Peyer's patch (tissue), 4 donors: ENCODE data around the gene PARVB.

Experiments used
- CTCF ChIP-seq, 6 experiments: fragments of 450-650 bp in 4 of 6; fragments of 200-600 bp in 2 of 6; sonication (generic) in 1 of 6; IDR thresholded peaks; one replicate each; pipeline ENCODE4 v1.5.1; 2017 to 2019; ENCODE audit warnings: antibody characterized with exemption in 6 of 6, mild to moderate bottlenecking in 3 of 6, moderate library complexity in 1 of 6
- POLR2A ChIP-seq, 2 donors: fragments of 450-650 bp; IDR thresholded peaks; one replicate each; pipeline ENCODE4 v1.5.1; 2017; ENCODE audit warnings: antibody characterized with exemption in 2 of 2, mild to moderate bottlenecking in 2 of 2, moderate library complexity in 2 of 2

GRCh38 chr22:44209343-44209742, 185.2 kb downstream of the PARVB start:
- no peak for TF ChIP-seq CTCF (IDR thresholded peaks at IDR 0.05)
- no peak for TF ChIP-seq POLR2A (IDR thresholded peaks at IDR 0.05)
